HCT116 (cell line): ENCODE measurements around the gene ANKRD24. TPM values are rescaled to one million over a fixed set of nuclear protein-coding genes. Genes with fewer than 3 reads are reported as not detected.

Experiments used
- ATAC-seq: fragments of 200-7000 bp; cut with Tn5 transposase; 2 replicates; pipeline ENCODE4 v1.9.1; 2020; ENCODE audit warnings: mild to moderate bottlenecking, moderate library complexity
- BruUV-seq: library from RNA; stranded (reverse); fragments of 400-500 nt; replicated peaks from 2 replicates; lab custom pipeline; 2021; lab: Mats Ljungman, UMichigan
- CTCF ChIA-PET: fragments of 300-600 bp; sonication (Branson Sonifier 250); formaldehyde crosslinking; loops from one replicate; lab custom pipeline; 2021; ENCODE audit warnings: antibody characterized with exemption; lab: Charles Lee
- POLR2A ChIA-PET: fragments of 300-600, 350-600 bp; sonication (Branson Sonifier 250); formaldehyde crosslinking; loops from one replicate; lab custom pipeline; 2021; ENCODE audit warnings: antibody characterized with exemption; lab: Charles Lee
- RAD21 ChIA-PET, 2 experiments: fragments of 300-600 bp; sonication (Branson Sonifier 250); formaldehyde crosslinking; loops; one replicate each; lab custom pipeline; 2023; ENCODE audit warnings: low total read pairs in 2 of 2; ENCODE audit not compliant: uncharacterized antibody in 2 of 2, unreplicated experiment in 2 of 2, low non-redundant PET in 1 of 2; lab: Charles Lee
- DNase-seq: peaks from one replicate; pipeline ENCODE4 v3.0.0-alpha.2; 2010; ENCODE audit warnings: low read depth, low spot score
- H2AFZ ChIP-seq: fragments of 200-600 bp; shearing (Covaris generic), sonication (generic); 2 replicates; pipeline ENCODE4 v1.6.1; 2017; ENCODE audit warnings: low read depth, mixed run types, mixed read lengths, antibody characterized with exemption, low read length; ENCODE audit not compliant: poor library complexity, severe bottlenecking
- H3K27ac ChIP-seq: 2 replicates; pipeline ENCODE4 v1.5.1; 2012; ENCODE audit warnings: low read depth, low read length
- H3K27me3 ChIP-seq: fragments of 200-600 bp; sonication (generic); 2 replicates; pipeline ENCODE4 v1.6.1; 2016; ENCODE audit warnings: mixed run types, low read length, mixed read lengths; ENCODE audit not compliant: insufficient read depth
- H3K36me3 ChIP-seq, 2 experiments: fragments of 200-500 bp in 1 of 2; fragments of 200-600 bp in 1 of 2; sonication (Bioruptor generic) in 1 of 2; sonication (generic) in 1 of 2; 2 replicates each; pipeline versions ENCODE4 v1.5.1 to v1.6.1; 2014 to 2016; ENCODE audit warnings: low read length in 2 of 2, inconsistent platforms in 1 of 2, mixed read lengths in 1 of 2, mixed run types in 1 of 2; ENCODE audit not compliant: insufficient read depth in 2 of 2, control insufficient read depth in 1 of 2
- H3K4me1 ChIP-seq, 2 experiments: fragments of 200-600 bp in 1 of 2; sonication (generic) in 1 of 2; 2 replicates each; pipeline versions ENCODE4 v1.5.1 to v1.6.1; 2012 to 2017; ENCODE audit warnings: low read length in 2 of 2, inconsistent platforms in 1 of 2, mild to moderate bottlenecking in 1 of 2, mixed read lengths in 1 of 2, mixed run types in 1 of 2, moderate library complexity in 1 of 2; ENCODE audit not compliant: insufficient read depth in 2 of 2, control insufficient read depth in 1 of 2
- H3K4me2 ChIP-seq: fragments of 200-600 bp; sonication (generic); 2 replicates; pipeline ENCODE4 v1.6.1; 2017; ENCODE audit warnings: mixed run types, low read length, mixed read lengths
- H3K4me3 ChIP-seq, 2 experiments: fragments of 200-600 bp in 1 of 2; sonication (generic) in 1 of 2; replicated peaks in 1 of 2; 2 replicates each; pipeline ENCODE4 v1.5.1; 2011 to 2016; ENCODE audit warnings: low read length in 2 of 2, control low read depth in 1 of 2, low read depth in 1 of 2, mild to moderate bottlenecking in 1 of 2, mixed read lengths in 1 of 2, mixed run types in 1 of 2
- H3K79me2 ChIP-seq: fragments of 200-600 bp; sonication (generic); 2 replicates; pipeline ENCODE4 v1.6.1; 2017; ENCODE audit warnings: mild to moderate bottlenecking, mixed run types, low read length, moderate library complexity, mixed read lengths; ENCODE audit not compliant: insufficient read depth
- H3K9ac ChIP-seq: fragments of 200-600 bp; sonication (generic); 2 replicates; pipeline ENCODE4 v1.6.1; 2016; ENCODE audit warnings: low read length, mixed read lengths
- H3K9me2 ChIP-seq: fragments of 200-600 bp; sonication (generic), shearing (Covaris generic); 2 replicates; pipeline ENCODE4 v1.6.1; 2017; ENCODE audit warnings: mixed run types, mild to moderate bottlenecking, moderate library complexity; ENCODE audit not compliant: insufficient read depth
- H3K9me3 ChIP-seq, 2 experiments: fragments of 200-500 bp in 1 of 2; fragments of 200-600 bp in 1 of 2; sonication (Bioruptor generic) in 1 of 2; sonication (generic) in 1 of 2; 2 replicates each; pipeline ENCODE4 v1.6.1; 2014 to 2017; ENCODE audit warnings: low read length in 2 of 2, mixed read lengths in 2 of 2, inconsistent platforms in 1 of 2, low read depth in 1 of 2, mild to moderate bottlenecking in 1 of 2, mixed run types in 1 of 2, moderate library complexity in 1 of 2; ENCODE audit not compliant: control insufficient read depth in 1 of 2, insufficient read depth in 1 of 2
- H4K20me1 ChIP-seq: fragments of 200-600 bp; sonication (generic), shearing (Covaris generic); 2 replicates; pipeline ENCODE4 v1.6.1; 2017; ENCODE audit warnings: mixed run types, mild to moderate bottlenecking, moderate library complexity; ENCODE audit not compliant: insufficient read depth
- CTCF ChIP-seq, 3 experiments: fragments of 200-600 bp in 1 of 3; sonication (generic) in 1 of 3; IDR thresholded peaks in 2 of 3; conservative IDR thresholded peaks in 1 of 3; 2 replicates each; pipeline ENCODE4 v1.5.1; 2012 to 2017; ENCODE audit warnings: low read depth in 2 of 3, low read length in 2 of 3, antibody characterized with exemption in 1 of 3, borderline replicate concordance in 1 of 3, control low read depth in 1 of 3, mild to moderate bottlenecking in 1 of 3, mixed read lengths in 1 of 3, mixed run types in 1 of 3, moderate library complexity in 1 of 3; ENCODE audit not compliant: insufficient read depth in 1 of 3
- EZH2phosphoT487 ChIP-seq: fragments of 200-600 bp; IDR thresholded peaks from 2 replicates; pipeline ENCODE4 v1.6.1; 2018; ENCODE audit warnings: antibody characterized with exemption, borderline replicate concordance
- SIN3A ChIP-seq: IDR thresholded peaks from 2 replicates; pipeline ENCODE4 v1.6.1; 2012; ENCODE audit warnings: low read depth
- SRF ChIP-seq: IDR thresholded peaks from 2 replicates; pipeline ENCODE4 v1.6.1; 2012; ENCODE audit warnings: low read depth
- TCF7L2 ChIP-seq: IDR thresholded peaks from 2 replicates; pipeline ENCODE4 v1.7.0; 2011; ENCODE audit warnings: borderline replicate concordance, inconsistent platforms; ENCODE audit not compliant: insufficient read depth, insufficient read length; ENCODE audit errors: extremely low read depth
- YY1 ChIP-seq: IDR thresholded peaks from 2 replicates; pipeline ENCODE4 v1.6.1; 2011; ENCODE audit warnings: low read length, low read depth, moderate library complexity, mild to moderate bottlenecking; ENCODE audit not compliant: insufficient replicate concordance; ENCODE audit errors: extremely low read depth
- ZBTB33 ChIP-seq: IDR thresholded peaks from 2 replicates; pipeline ENCODE4 v1.6.1; 2011; ENCODE audit warnings: mild to moderate bottlenecking, low read length, moderate library complexity; ENCODE audit not compliant: insufficient replicate concordance; ENCODE audit errors: extremely low read depth
- ZNF274 ChIP-seq: fragments of 200-500 bp; sonication (Bioruptor generic); IDR thresholded peaks from 2 replicates; pipeline ENCODE4 v1.6.1; 2014; ENCODE audit warnings: mild to moderate bottlenecking, low read depth, low read length, inconsistent platforms
- intact Hi-C: fragments of 100-400 bp; cut with micrococcal nuclease; formaldehyde crosslinking; loops from 2 replicates; pipeline ENCODE4 v1.10.0; 2022
- total RNA-seq: library from RNA; stranded (reverse); gene quantifications from one replicate; pipeline ENCODE4 v1.2.1, GENCODE V29; 2021; ENCODE audit not compliant: unreplicated experiment
- TF ChIP-seq, protein P1 (sequence below): IDR thresholded peaks from 2 replicates; pipeline ENCODE4 v1.6.1; 2012

The ANKRD24 gene
- total RNA-seq, 1 experiment from 2014 or later: 1.7 TPM

- intact Hi-C loops: no loop called here
- Histone ChIP-seq H3K27ac (no peak overlapping the region), H3K9me2 (no peaks in the 10 kb centered on the region), H3K4me3 (no peak overlapping the region), H4K20me1 (no peaks in the 10 kb centered on the region), H3K4me1 (peaks cover 11 to 21% of the 10 kb centered on the region in 2 experiments), H3K79me2 (no peaks in the 10 kb centered on the region), H3K36me3 (no peaks in the 10 kb centered on the region), H3K9me3 (no peaks in the 10 kb centered on the region), H3K27me3 (no peaks in the 10 kb centered on the region), H3K9ac (no peak overlapping the region), H3K4me2 (no peak overlapping the region), H2AFZ (no peak overlapping the region)
- RAD21 ChIA-PET: no interaction called here
- POLR2A ChIA-PET: no interaction called here
- no peak for DNase-seq
- ATAC-seq: no peak
- CTCF ChIA-PET: no interaction called here
- no TSS peak for BruUV-seq
- TF ChIP-seq ZNF274 (no peak), SIN3A (no peak), CTCF (IDR thresholded peaks at IDR 0.05 in 2 of 3, conservative IDR thresholded peaks at IDR 0.05 in 1 of 3; ENCODE audit: borderline replicate concordance in 1 of 3, insufficient read depth in 1 of 3, low read depth in 2 of 3, low read length in 2 of 3) (no peak), EZH2phosphoT487 (no peak), SRF (no peak), TCF7L2 (no peak), YY1 (no peak), ZBTB33 (no peak)
- TF ChIP-seq, protein P1, sequence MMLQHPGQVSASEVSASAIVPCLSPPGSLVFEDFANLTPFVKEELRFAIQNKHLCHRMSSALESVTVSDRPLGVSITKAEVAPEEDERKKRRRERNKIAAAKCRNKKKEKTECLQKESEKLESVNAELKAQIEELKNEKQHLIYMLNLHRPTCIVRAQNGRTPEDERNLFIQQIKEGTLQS: no peak
These were observed 43.4 kb downstream of the ANKRD24 start for GRCh38 chr19:4225885-4226284.
